SK-N-SH treated with all-trans-retinoic acid at 6 μM for 48 hours (cell line): ENCODE measurements around the gene BRD7.

Experiments
- ARNTL ChIP-seq: fragments of 450-650 bp; formaldehyde crosslinking; IDR thresholded peaks from 2 replicates; pipeline ENCODE4 v1.5.0; 2020; ENCODE audit warnings: low read depth, mild to moderate bottlenecking, moderate library complexity, borderline replicate concordance
- ESRRG ChIP-seq: fragments of 250-450 bp; sonication (Bioruptor Pico); IDR thresholded peaks from 2 replicates; pipeline ENCODE4 v1.6.1; 2021; ENCODE audit warnings: mild to moderate bottlenecking
- ISL1 ChIP-seq: fragments of 250-450 bp; sonication (Bioruptor Pico); IDR thresholded peaks from 2 replicates; pipeline ENCODE4 v2.1.2; 2022; ENCODE audit warnings: mild to moderate bottlenecking, moderate library complexity
- OSR1 ChIP-seq: fragments of 250-450 bp; sonication (Bioruptor Pico); IDR thresholded peaks from 2 replicates; pipeline ENCODE4 v1.8.0; 2022; ENCODE audit warnings: moderate library complexity, mild to moderate bottlenecking, inconsistent platforms
- RARB ChIP-seq: fragments of 250-450 bp; sonication (Bioruptor Pico); IDR thresholded peaks from 2 replicates; pipeline ENCODE4 v1.8.0; 2021; ENCODE audit warnings: mild to moderate bottlenecking, moderate library complexity
- TCF4 ChIP-seq: fragments of 250-450 bp; sonication (Bioruptor Pico); IDR thresholded peaks from 2 replicates; pipeline ENCODE4 v1.8.0; 2021; ENCODE audit warnings: mild to moderate bottlenecking, moderate library complexity, borderline replicate concordance
- TOX ChIP-seq: fragments of 250-450 bp; sonication (Bioruptor Pico); IDR thresholded peaks from 2 replicates; pipeline ENCODE4 v1.8.0; 2021; ENCODE audit warnings: mild to moderate bottlenecking, moderate library complexity, borderline replicate concordance
- ZFP3 ChIP-seq: fragments of 250-450 bp; sonication (Bioruptor Pico); IDR thresholded peaks from 2 replicates; pipeline ENCODE4 v1.5.0; 2020; ENCODE audit warnings: mild to moderate bottlenecking, moderate library complexity
- ZFP30 ChIP-seq: fragments of 450-650 bp; formaldehyde crosslinking; IDR thresholded peaks from 2 replicates; pipeline ENCODE4 v1.5.0; 2022; ENCODE audit warnings: mild to moderate bottlenecking, moderate library complexity
- TF ChIP-seq, protein P1 (sequence below): fragments of 250-450 bp; sonication (Bioruptor Pico); IDR thresholded peaks from 2 replicates; pipeline ENCODE4 v1.8.0; 2021; ENCODE audit warnings: low read depth, mild to moderate bottlenecking, moderate library complexity, borderline replicate concordance

GRCh38 chr16:50354082-50354481 lies 14.7 kb downstream of the BRD7 start:
- TF ChIP-seq TOX (CRISPR knock-in tag): no peak
- no peak for TF ChIP-seq OSR1 (CRISPR knock-in tag)
- TF ChIP-seq ZFP30 (CRISPR knock-in tag): no peak
- no peak for TF ChIP-seq ZFP3 (CRISPR knock-in tag)
- TF ChIP-seq RARB (CRISPR knock-in tag): no peak
- TF ChIP-seq, protein P1, sequence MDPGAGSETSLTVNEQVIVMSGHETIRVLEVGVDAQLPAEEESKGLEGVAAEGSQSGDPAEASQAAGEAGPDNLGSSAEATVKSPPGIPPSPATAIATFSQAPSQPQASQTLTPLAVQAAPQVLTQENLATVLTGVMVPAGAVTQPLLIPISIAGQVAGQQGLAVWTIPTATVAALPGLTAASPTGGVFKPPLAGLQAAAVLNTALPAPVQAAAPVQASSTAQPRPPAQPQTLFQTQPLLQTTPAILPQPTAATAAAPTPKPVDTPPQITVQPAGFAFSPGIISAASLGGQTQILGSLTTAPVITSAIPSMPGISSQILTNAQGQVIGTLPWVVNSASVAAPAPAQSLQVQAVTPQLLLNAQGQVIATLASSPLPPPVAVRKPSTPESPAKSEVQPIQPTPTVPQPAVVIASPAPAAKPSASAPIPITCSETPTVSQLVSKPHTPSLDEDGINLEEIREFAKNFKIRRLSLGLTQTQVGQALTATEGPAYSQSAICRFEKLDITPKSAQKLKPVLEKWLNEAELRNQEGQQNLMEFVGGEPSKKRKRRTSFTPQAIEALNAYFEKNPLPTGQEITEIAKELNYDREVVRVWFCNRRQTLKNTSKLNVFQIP: no peak
- no peak for TF ChIP-seq TCF4 (CRISPR knock-in tag)
- no peak for TF ChIP-seq ESRRG (CRISPR knock-in tag)
- no peak for TF ChIP-seq ISL1 (CRISPR knock-in tag)
- TF ChIP-seq ARNTL (CRISPR knock-in tag): no peak
